HG02973 (cell line): ENCODE data around the gene ADAM23.
A peak's percentile ranks its signal among the peaks of the same experiment; 100 is the strongest.

Experiments
- ATAC-seq: cut with Tn5 transposase; IDR thresholded peaks from one replicate; pipeline ENCODE4 v1.9.1; 2021; ENCODE audit warnings: moderate library complexity; ENCODE audit not compliant: unreplicated experiment

ADAM23 gene

DNA sequence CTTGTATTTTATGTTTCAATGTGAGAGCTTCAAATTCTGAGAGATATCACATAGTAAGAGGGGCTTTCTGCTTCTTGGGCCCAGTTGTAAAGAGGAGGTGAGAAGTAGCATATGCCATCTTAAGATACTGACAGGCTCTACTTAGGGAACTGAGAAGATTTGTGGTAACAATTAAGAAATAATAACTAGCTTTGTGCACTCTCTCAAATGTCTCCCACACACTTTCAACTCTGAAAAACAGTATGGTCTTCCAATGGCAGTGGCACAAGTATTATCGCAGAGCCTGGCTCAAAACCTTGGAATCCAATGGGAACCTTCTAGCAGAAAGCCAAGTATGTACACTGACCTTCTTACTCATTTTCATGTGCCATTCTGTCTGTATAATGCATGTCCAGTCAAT, 118.6 kb downstream of the ADAM23 start:
- ATAC-seq, result peak; percentile 47

DNA sequence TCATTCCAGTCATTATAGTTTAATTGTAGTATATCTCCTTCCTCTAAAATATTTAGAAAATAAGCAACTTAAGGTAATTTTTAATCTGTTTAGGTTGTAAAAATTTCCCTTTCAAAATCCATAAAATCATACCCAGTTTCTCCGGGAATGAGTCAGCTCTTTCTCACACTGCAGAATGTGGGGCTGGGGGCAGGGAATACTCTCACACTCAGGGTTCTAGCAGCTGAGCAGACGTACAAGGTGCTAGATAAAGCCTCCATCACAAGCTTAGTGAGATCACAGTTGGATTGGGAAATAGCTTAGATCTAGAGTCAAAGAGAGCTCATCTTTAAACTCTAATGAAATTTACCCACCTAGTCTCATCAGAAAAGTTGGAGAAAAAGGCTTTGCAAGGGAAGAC, 119.0 kb downstream of the ADAM23 start:
- ATAC-seq, result no peak

DNA sequence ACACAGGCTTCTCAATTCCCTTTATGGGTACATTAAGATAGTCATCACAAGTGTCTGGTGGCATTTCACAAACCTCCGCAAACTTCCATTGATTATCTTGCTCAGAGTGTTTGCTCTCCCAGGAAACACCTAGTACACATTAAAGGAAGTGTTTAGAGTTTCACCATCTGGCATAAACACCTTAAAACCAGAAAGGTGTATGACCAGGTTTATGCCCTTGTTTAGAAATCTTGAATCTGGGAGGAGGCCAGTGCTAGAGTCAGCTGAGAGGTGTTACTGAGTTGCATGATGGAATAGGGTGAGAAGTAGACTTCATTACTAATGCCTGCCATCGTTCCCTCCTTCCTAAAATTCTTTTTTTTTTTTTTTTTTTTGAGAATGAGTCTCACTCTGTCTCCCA, 120.0 kb downstream of the ADAM23 start:
- ATAC-seq, result no peak

DNA sequence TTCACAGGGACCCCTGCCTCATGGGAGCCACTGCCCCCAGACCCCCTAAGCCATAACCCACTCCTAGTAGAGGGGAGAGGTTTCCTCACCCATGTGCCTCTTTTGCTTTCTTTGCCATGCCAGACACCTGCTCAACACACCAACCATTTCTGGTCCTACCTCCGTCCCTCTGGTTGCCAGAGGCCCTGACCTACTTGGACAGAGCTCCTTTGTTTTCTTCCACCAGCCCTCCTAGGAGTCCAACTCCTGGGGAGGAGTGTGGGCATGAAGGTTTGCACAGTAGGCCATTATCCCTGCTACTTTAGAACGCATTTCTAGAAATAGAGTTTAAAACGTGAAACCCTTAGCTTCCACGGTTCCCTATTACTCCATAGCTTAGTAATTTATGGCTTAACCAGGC, 122.3 kb downstream of the ADAM23 start:
- ATAC-seq, result no peak

DNA sequence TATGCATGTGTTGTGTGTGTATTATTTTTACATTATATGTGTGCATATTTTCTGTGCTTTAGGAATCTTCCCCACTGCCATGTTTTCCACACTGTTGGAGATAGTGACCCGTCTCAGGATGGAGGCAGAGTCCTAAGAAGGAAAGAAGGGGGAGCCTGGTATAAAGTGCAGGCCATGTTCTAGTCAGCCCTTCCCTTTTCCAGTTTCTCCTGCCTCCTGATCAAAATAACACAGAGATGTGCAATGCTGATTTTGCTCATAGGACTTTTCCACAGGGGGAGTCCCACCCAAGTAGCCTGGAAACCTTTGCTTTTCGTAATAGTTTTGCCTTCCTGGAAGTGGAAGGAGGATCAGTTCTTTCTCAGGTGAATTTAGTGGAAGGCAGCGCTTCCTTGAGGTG, 126.1 kb downstream of the ADAM23 start:
- no peak for ATAC-seq

DNA sequence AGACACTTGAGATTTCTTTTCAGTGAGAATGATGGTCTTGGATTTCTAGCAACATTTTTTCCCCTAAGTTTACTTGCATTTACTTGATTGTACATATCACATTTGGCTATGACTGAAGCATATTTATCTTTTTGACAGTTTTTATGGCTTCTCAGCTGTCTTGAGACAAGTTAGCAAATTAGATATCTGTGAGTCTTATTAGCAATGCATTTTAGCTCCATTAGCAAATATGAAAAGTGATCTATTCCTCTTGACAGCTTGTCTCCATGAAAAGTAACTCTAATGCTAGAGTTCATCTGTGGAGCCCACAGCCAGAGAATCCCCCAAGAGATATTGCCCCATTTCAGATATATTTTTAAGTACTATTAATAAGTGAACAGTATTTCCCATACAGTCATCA, 126.9 kb downstream of the ADAM23 start:
- ATAC-seq, result no peak

DNA sequence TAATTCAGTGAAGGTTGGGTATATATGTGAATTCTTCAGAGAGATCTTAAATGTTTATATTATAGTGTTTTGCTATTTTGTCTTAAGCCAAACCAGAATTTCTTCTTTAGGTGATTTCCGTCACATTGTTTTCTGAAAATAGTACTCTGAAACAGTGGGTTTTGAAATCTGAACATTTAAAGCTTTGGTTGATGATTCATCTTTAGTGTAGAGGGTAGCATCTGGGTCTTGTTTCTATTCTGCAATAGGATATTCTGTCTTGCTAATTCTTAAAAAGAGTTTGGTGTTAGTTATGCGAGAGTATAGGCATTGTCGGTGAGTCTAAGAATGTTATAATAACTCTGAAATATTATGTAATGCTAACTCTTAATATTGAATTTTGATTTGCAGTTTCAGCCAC, 129.4 kb downstream of the ADAM23 start:
- no peak for ATAC-seq

DNA sequence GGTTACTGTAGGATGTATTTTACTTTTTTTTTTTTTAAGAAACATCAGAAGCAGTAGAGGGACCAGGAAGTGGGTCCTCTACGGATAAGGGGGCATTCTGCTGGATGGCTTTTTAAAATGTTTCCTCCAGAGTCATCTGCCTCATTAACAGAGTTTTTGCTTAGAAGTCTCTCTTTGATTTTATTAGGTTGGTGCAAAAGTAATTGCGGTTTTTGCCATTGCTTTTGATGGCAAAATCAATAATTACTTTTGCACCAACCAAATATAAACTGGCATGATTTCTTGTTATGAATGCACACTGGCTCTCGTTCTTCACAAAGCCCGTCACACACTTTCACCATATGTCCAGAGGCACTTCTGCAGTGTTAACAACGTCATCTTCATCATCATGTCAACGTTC, 130.5 kb downstream of the ADAM23 start:
- no peak for ATAC-seq

DNA sequence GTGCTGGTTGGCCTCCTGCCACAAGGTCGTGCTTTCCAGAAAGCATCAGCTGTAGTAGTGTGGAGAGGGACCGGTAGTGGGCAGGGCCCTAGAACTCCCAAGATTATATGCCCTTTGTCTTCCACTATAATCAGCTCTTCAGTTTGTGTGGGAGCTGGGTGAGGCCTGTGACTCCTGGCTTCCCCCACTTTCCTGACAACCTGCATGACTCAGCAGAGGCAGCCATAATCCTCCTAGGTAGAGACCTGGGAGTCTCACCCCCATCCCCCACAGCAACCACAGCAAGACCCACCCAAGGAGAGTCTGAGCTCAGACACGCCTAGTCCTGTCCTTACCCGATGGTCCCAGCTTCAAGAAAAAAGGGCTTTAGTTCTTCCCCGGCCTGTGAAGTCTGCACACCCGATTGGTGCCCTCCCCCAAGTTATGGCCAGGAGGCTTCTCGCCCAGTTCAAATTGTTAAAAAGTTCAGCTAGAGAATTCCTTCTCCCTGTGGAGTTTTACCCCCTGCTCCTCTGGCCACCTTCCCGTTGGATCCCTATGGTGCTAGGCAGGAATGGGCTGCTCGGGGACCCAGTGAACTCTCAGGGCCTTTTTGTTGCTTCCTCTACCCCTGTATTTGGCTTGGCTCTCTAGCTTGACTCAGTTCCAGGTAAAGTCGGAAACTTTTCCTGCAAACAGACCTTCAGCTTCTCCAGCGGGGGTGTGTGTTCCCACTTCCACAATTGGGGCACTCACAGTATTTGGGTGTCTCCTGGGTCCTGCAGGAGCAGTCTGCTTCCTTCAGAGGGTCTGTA, 141.2 kb downstream of the ADAM23 start:
- no peak for ATAC-seq

DNA sequence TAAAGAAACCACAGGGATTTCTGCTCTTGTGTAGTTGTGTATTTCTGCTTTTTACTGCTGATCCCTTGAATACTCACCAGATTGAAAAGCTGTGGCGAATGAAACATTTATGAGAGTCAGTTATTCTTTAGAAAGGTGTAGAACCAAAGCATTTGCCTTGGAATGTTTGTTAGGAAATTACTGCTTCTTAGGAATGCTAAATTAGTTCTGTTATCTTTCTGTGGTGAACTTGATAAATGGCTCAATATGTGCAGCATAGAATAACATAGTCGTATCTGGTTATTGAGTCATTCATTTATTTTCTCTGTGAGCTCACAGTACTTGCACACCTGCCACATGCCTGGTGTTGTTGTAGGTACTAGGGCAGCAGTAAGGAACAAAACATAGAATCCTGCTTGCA, 142.0 kb downstream of the ADAM23 start:
- ATAC-seq, result no peak

DNA sequence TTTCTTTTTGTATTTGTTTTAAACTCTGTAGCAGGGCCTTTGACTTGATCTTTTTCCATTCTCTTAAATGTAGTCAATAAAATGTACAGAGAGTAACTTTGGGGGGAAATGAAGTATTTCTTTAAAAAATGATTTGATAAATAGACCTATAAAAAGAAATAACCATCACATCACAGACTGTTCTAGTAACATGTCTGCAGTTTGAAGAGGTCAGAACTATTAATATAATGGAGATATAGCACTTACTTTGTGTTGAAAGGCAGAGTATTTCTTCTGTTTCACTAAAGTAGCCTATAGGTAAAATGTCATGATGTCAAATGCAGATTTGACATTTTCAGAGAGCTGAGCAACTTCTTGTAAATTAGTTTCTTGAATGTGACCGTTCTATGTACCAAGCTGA, 143.3 kb downstream of the ADAM23 start:
- ATAC-seq, result no peak

DNA sequence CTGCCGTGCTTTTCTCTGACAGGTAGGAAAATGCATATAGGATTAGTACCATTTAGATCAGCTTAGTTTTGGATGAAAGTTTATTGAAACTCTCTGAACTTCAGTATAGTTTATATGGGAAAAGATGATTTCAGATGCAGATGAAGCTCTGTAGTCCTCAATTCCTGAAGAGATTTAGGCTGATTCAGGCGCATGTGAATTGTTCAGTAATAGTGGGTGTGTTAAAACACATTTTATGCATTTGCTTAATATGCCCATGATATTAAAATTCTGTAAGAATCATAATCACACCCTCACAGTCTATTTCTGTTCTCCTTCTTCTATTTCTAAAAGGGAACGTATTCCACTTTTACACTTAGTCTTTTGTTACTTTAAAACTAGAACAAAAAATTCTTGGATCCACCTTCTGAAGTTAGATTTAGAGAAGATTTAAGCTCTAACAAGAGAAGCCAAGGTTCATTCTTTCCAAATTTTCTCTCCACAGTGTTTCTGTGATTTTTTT, 154.4 kb downstream of the ADAM23 start:
- no peak for ATAC-seq

DNA sequence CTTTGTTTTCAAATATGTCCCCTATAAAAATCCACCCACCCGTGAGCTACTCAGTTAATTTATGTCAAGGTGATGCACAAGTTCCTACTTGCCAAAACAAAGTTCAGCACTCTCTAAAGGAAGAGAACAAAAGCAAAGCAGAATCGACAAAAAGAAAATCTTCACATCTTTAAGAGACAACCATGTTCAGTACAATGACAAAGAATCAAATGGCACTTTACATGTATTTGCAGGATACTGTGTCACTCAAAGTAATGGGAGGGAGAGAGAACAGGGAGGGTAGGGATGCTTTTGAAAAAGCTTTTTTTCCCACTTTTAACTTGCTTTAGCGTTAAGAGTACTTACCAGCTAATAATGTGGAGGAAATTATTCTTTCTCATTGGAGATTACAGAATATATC, 159.9 kb downstream of the ADAM23 start:
- no peak for ATAC-seq

DNA sequence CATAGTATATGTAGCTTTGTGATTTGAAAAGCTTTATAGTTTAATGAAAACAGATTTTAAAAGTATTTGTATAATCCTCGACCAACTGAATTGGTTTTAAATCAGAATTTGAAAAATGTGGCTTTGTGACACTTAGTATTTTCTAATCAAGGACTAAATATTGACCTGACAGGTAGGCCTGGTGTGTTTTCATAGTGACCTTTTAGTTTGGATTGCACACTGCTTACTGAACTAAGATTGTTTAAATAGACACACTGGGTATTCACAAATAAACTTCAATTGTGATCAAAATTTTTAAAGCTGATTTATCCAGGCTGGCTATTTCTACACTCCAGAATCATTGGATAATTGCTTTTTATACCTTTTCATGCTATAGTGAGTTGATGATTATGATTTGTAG, 167.1 kb downstream of the ADAM23 start:
- no peak for ATAC-seq

DNA sequence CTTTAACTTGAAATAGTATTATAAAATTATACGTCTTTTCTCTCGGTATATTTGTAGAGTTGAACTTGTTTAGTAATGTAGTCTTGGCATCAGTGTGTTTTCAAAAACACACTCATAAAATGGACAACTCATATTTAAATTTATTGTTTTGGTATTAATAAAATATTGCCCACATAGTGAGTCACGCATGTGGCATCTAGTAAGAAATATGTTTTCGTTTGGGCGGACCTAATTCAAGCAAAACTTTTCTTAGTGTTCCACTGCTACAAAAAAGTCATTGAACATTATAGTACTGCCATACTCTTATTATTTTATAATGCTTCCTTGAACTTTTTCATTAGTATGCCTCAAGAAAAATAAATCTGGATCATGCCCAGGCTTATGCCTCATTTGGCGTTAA, 167.9 kb downstream of the ADAM23 start:
- ATAC-seq, result no peak

DNA sequence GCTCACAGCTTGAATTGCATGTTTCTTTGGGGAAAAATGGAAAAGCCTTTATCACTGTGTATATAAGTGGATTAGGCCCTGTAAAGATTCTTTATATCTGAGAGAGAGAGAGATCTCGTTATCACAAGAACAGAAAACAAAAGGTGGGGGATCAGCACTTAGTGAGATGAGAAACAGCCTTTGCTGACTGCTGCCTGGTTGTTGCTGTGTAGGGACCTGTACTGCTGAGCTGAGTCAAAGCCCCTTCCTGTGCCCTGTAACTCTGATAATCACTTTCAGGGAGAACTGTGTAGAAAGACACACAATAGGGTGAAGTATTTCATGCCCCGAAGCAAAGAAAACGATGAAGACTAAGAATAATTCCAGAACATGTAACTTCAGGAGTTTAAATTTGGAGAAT, 168.4 kb downstream of the ADAM23 start:
- no peak for ATAC-seq

DNA sequence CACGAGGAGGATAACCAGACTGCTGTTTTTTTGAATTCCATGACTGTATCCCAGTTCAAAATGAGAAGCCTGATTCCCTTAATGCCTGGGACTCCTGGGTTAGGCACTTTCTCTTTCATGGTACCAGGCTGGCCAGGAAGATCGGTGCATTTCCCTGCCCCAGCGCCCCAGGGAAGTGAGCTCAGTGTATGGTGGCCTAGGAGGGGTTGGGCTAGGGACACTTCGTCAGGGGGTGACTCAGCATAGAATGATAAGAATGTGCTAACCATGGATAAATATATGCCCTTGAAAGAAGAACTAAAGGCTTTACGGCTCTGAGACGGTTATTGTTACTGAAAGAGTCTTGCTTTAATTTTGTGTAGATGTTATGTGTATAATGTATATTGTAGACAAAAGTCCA, 171.5 kb downstream of the ADAM23 start:
- no peak for ATAC-seq

DNA sequence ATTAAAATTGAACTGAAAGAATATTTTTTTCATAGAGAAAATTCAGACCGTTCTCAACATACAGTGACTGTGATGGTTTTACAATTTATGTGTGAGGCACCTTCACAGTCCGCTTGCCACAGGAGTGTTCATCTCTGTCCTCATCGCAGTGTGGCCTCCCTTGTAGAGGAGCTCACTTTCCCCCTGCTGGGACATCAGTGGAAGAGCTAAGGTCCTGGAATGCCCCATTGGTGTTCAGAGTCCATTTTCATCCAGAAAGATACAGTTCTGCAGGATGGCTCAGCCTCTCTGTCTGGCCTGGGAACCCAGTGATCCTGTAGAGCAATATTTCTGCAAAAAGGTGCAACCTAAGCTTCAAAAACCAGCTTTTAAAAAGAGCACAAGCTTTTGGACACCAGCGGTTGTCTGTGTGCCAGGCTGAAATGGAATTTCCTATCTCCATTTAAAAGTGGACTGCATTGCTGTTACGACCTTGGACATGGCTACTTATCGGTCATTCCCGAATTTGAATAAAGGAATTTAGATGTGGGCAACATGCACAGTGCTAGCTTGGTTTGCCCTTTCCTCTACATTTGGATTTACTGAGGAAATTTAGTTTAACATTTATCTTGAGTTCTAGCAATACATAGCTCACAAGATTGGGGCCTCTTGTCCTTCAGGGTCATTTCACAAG, 172.2 kb downstream of the ADAM23 start:
- ATAC-seq, result no peak

DNA sequence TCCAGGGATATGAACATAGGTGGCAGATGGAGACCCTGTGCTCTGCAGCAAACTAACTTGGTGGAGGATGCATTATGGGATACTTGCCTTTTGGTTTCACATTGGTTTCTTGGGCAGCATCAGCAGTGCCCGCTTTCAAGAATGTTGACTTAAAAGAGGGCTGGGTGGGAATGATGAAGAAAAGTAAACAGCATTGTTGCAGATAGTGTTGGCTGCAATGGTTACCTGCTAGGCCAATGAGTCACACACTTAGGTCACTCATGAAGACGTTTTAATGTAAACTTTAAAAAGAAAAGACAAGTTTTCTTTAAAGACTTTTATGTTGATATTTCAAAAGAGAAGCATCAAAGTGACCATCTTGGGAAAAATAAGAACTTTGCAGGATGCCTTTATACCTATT, 172.8 kb downstream of the ADAM23 start:
- no peak for ATAC-seq

DNA sequence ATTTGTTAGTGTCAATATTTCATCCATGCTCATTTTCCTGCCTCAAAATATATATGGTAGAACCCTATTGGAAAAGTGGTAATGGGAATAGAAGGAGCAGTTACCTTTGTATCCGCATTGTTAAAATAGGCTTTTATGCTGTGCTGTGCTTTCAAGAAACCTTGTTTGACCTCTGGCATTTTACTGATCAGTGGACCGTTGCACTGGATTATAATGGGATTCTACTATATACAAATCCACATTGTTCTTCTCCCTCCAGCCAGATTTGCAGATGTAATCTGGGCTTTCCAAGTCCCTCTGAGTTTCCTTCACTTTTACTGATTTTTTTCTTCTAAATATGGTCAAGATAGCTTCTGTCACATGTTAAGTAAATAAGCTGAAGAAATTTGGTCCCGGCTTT, 175.7 kb downstream of the ADAM23 start:
- ATAC-seq, result no peak

DNA sequence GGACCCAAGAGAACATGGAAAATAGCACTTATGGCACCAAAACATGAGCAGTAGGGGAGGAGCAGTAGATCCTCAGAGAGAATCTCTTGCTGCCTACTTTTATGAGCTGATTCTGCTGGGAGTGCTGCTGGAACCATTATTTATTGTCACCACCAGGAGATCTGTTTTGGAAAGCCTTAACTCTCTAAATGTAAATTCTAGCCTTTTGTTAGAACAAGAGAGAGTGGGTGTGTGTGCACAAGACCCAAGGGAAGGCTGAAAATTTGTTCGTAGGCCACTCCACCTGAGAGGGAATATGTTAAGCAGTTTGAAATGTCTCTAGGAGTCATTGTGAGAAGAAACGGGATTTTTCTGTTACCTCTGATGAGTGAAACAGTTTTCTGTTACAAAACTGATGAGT, 182.8 kb downstream of the ADAM23 start:
- ATAC-seq, result no peak

DNA sequence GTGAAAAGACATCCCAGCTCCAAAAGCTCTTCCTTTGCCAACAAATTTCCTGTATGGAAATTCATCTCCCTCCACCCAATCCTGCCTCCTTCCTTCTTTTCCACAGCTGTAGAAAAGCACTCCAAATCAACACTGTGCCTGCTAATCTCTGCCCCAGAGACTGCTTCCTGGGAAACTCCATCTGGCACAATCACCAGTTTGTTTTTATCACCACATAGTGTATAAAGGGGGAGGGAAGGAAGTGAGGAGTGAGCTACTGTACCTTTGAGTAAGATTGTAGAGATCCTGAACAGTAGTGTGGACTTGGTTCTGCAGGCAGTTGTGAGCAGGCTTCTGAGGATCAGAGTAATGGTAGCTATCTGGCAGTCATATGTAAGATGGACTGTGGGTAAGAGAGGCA, 184.3 kb downstream of the ADAM23 start:
- ATAC-seq, result no peak

DNA sequence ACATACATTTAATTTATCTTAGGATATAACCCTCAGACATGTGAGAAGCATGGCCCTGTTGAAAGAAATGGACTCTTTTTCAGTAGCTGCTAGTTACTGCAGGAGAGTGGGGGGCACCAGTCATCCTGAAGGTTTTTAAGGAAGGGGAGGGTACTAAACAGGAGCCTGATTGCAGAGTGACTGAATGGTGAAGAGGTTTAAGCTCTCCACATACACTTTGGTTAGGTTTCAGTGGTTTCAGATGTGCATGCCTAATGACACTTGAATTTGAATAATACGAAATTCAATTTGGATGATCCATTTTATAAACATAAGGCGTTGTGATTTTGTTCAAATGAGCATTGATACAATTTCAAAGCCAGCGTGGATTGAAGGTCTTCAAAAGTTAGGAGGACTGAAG, 188.0 kb downstream of the ADAM23 start:
- no peak for ATAC-seq
